K562 (cell line): ENCODE measurements around the gene STX18. TPM values are rescaled to one million over a fixed set of nuclear protein-coding genes. Genes with fewer than 3 reads are reported as not detected.

Source experiments
- ATAC-seq: fragments of 200-7000 bp; cut with Tn5 transposase; 3 replicates; pipeline ENCODE4 v1.9.1; 2020; ENCODE audit warnings: moderate library complexity
- BruUV-seq: library from RNA; stranded (reverse); fragments of 400-500 nt; replicated peaks from 2 replicates; lab custom pipeline; 2021; lab: Mats Ljungman, UMichigan
- CTCF ChIA-PET: fragments of 300-600 bp; formaldehyde crosslinking; extraction: SDS; loops from one replicate; lab custom pipeline; 2021; ENCODE audit warnings: low intra/inter-chr PET ratio; lab: Yijun Ruan, JAX
- POLR2A ChIA-PET: fragments of 300-600, 350-650 bp; sonication (Branson Sonifier 250); formaldehyde crosslinking; extraction: SDS; loops from one replicate; lab custom pipeline; 2021; ENCODE audit warnings: antibody characterized with exemption, inconsistent platforms; lab: Yijun Ruan, JAX
- DNase-seq, 4 experiments: peaks; one replicate each; pipeline versions ENCODE4 v3.0.0 to v3.0.0-alpha.2; 2011 to 2018; ENCODE audit warnings: low spot score in 3 of 4, mixed read lengths in 3 of 4; ENCODE audit errors: extremely low read depth in 1 of 4
- FAIRE-seq: peaks from 2 replicates; lab custom pipeline; 2011; peaks lifted over from hg19 to GRCh38; lab: Jason Lieb, UNC
- H2AFZ ChIP-seq: 2 replicates; pipeline ENCODE4 v1.6.0; 2011; ENCODE audit warnings: low read depth, low read length, control low read depth, inconsistent platforms
- H3K27ac ChIP-seq: fragments of 200-600 bp; 3 replicates; pipeline ENCODE4 v1.8.0; 2011; ENCODE audit warnings: low read depth, mild to moderate bottlenecking, control low read depth, inconsistent platforms, low read length, moderate library complexity, mixed read lengths; ENCODE audit errors: extremely low read depth
- H3K27me3 ChIP-seq, 2 experiments: fragments of 300-600 bp in 1 of 2; 2 replicates in 1 of 2; 3 replicates in 1 of 2; pipeline versions ENCODE4 v1.6.0 to v1.8.0; 2011; ENCODE audit warnings: inconsistent platforms in 2 of 2, low read length in 2 of 2, mild to moderate bottlenecking in 1 of 2, mixed read lengths in 1 of 2, moderate library complexity in 1 of 2; ENCODE audit not compliant: control insufficient read depth in 2 of 2, insufficient read depth in 2 of 2
- H3K36me3 ChIP-seq: fragments of 300-600 bp; 3 replicates; pipeline ENCODE4 v1.8.0; 2011; ENCODE audit warnings: mild to moderate bottlenecking, low read length, inconsistent platforms; ENCODE audit not compliant: control insufficient read depth, insufficient read depth
- H3K4me1 ChIP-seq, 2 experiments: fragments of 200-600 bp in 1 of 2; replicated peaks in 1 of 2; 2 replicates in 1 of 2; 3 replicates in 1 of 2; pipeline versions ENCODE4 v1.5.1 to v1.8.0; 2011; ENCODE audit warnings: inconsistent platforms in 2 of 2, low read length in 2 of 2, mild to moderate bottlenecking in 1 of 2, mixed read lengths in 1 of 2, moderate library complexity in 1 of 2; ENCODE audit not compliant: control insufficient read depth in 2 of 2, insufficient read depth in 2 of 2
- H3K4me2 ChIP-seq: 2 replicates; pipeline ENCODE4 v1.6.1; 2011; ENCODE audit warnings: low read length, control low read depth, inconsistent platforms, mixed read lengths; ENCODE audit not compliant: insufficient read depth
- H3K4me3 ChIP-seq: fragments of 200-600 bp; sonication (generic), shearing (Covaris generic); 2 replicates; pipeline ENCODE4 v1.5.1; 2016; ENCODE audit warnings: control low read depth, inconsistent platforms
- H3K79me2 ChIP-seq: fragments of 200-600 bp; 3 replicates; pipeline ENCODE4 v1.8.0; 2011; ENCODE audit warnings: low read length, inconsistent platforms; ENCODE audit not compliant: control insufficient read depth, insufficient read depth
- H3K9ac ChIP-seq, 2 experiments: 2 replicates each; pipeline versions ENCODE4 v1.6.0 to v1.6.1; 2011; ENCODE audit warnings: low read depth in 2 of 2, low read length in 2 of 2, control low read depth in 1 of 2, inconsistent platforms in 1 of 2, mild to moderate bottlenecking in 1 of 2, mixed read lengths in 1 of 2; ENCODE audit not compliant: insufficient read depth in 1 of 2
- H3K9me1 ChIP-seq: one replicate; pipeline ENCODE4 v1.6.0; 2011; ENCODE audit warnings: inconsistent platforms, mild to moderate bottlenecking, low read length, moderate library complexity; ENCODE audit not compliant: control insufficient read depth, insufficient read depth
- H3K9me3 ChIP-seq: replicated peaks from 2 replicates; pipeline ENCODE4 v1.5.1; 2011; ENCODE audit warnings: low read depth, low read length, inconsistent platforms; ENCODE audit not compliant: control insufficient read depth, insufficient read depth
- H4K20me1 ChIP-seq: replicated peaks from 2 replicates; pipeline ENCODE4 v1.6.1; 2011; ENCODE audit warnings: low read length, inconsistent platforms, mixed read lengths; ENCODE audit not compliant: control insufficient read depth, insufficient read depth
- BRCA1 ChIP-seq, 2 experiments: fragments of 450-650 bp in 1 of 2; sonication (generic) in 1 of 2; formaldehyde crosslinking in 1 of 2; IDR thresholded peaks; 2 replicates each; pipeline versions ENCODE4 v1.5.0 to v1.6.1; 2017 to 2020; ENCODE audit warnings: mild to moderate bottlenecking in 1 of 2, missing genetic modification reagents in 1 of 2
- CBX8 ChIP-seq: fragments of 200-600 bp; sonication (generic); IDR thresholded peaks from 2 replicates; pipeline ENCODE4 v1.6.1; 2012; ENCODE audit warnings: borderline replicate concordance, mixed run types, low read depth, mild to moderate bottlenecking, moderate library complexity, mixed read lengths, low read length, control low read depth, inconsistent platforms; ENCODE audit not compliant: poor library complexity, severe bottlenecking; ENCODE audit errors: extremely low read depth
- COPS2 ChIP-seq: fragments of 450-650 bp; conservative IDR thresholded peaks from 2 replicates; pipeline ENCODE4 v1.6.1; 2016; ENCODE audit warnings: mild to moderate bottlenecking, moderate library complexity
- FOXO4 ChIP-seq: fragments of 450-650 bp; formaldehyde crosslinking; IDR thresholded peaks from 2 replicates; pipeline ENCODE4 v1.4.0; 2020; ENCODE audit warnings: mild to moderate bottlenecking, moderate library complexity
- GATAD2B ChIP-seq: fragments of 450-650 bp; IDR thresholded peaks from 2 replicates; pipeline ENCODE4 v1.6.1; 2017; ENCODE audit warnings: mild to moderate bottlenecking, borderline replicate concordance
- MLLT1 ChIP-seq, 2 experiments: fragments of 450-650 bp; IDR thresholded peaks; 2 replicates each; pipeline ENCODE4 v1.6.1; 2016
- PML ChIP-seq: IDR thresholded peaks from 2 replicates; pipeline ENCODE4 v1.6.1; 2012; ENCODE audit warnings: low read length, inconsistent platforms
- POLR2B ChIP-seq: fragments of 450-650 bp; IDR thresholded peaks from 2 replicates; pipeline ENCODE4 v1.6.1; 2018; ENCODE audit warnings: low read depth; ENCODE audit not compliant: partially characterized antibody
- THAP7 ChIP-seq: fragments of 250-450 bp; sonication (Bioruptor Pico); IDR thresholded peaks from 2 replicates; pipeline ENCODE4 v1.5.0; 2021
- WGBS: fragments of 100-300 bp; shearing (Covaris generic); methylation state at CpG from one replicate; pipeline ENCODE4 v1.1.6; 2016; ENCODE audit warnings: low coverage, mixed read lengths; ENCODE audit not compliant: insufficient coverage; ENCODE audit errors: missing lambda C conversion rate; 5-methylcytosine and 5-hydroxymethylcytosine counted together
- in situ Hi-C: fragments of 300-500 bp; cut with MboI; formaldehyde crosslinking; loops from 4 replicates; pipeline ENCODE4 v1.15.0; 2018; ENCODE audit warnings: inconsistent platforms, mixed read lengths
- intact Hi-C: fragments of 100-400 bp; cut with micrococcal nuclease; formaldehyde crosslinking; loops from 2 replicates; pipeline ENCODE4 v1.14.2; 2022
- polyA plus RNA-seq, 8 experiments: library from polyadenylated mRNA; depleted of rRNA in 4 of 8; stranded (reverse) in 5 of 8; unstranded in 3 of 8; fragments of >200 nt; fragmentation: Nextera tagmentation in 2 of 8; fragmentation: Illumina TruSeq in 1 of 8; extraction: Ambion mirVana in 2 of 8; extraction: Trizol in 1 of 8; gene quantifications; 2 replicates each; pipeline versions ENCODE4 v1.2.1 to v1.2.3, GENCODE V29; 2011 to 2014; ENCODE audit warnings: inconsistent platforms in 1 of 8, missing spikeins in 1 of 8
- total RNA-seq, 7 experiments: library from RNA; depleted of rRNA in 6 of 7; stranded (reverse); fragments of >200 nt in 6 of 7; fragmentation: Illumina TruSeq in 2 of 7; extraction: Trizol in 2 of 7; gene quantifications; 2 replicates each; pipeline versions ENCODE4 v1.2.1 to v1.2.3, GENCODE V29; 2011 to 2021; ENCODE audit warnings: low replicate concordance in 1 of 7

The STX18 gene
- total and polyA plus RNA-seq, 9 of the 15 experiments (the other 6 are each of a cell fraction or from before 2014, with no cell fraction given): 6.2 to 41.7 (median 22.7) TPM

DNA sequence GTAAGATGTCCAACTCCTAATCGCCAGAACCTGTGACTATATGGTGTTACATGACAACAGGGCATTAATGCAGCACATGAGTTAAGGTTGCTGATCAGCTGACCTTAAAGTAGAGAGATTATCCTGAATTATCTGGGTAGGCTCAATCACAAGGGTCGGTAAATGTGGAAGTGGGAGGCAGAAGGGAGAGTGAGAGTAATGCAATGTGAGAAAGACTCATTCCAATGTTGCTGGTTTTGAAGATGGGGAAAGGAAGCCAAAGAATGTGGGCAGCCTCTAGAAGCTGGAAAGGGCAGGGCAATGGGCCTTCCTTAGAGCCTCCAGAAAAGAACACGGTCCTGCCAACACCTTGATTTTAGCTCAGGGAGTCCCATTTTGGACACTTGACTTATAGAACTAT lies 67.4 kb downstream of the STX18 start:
- CTCF ChIA-PET: no interaction called here
- ATAC-seq: no peak
- Histone ChIP-seq H3K27ac (no peak overlapping the region), H3K36me3 (peaks cover 17% of the 10 kb centered on the region; the same call in 2 of the 3 replicates), H3K9ac (no peak overlapping the region), H2AFZ (no peak overlapping the region), H3K4me2 (no peak overlapping the region), H3K9me1 (no peaks in the 10 kb centered on the region), H4K20me1 (peaks cover 19% of the 10 kb centered on the region), H3K27me3 (no peaks in the 10 kb centered on the region), H3K79me2 (no peaks in the 10 kb centered on the region), H3K4me1 (no peaks in the 10 kb centered on the region), H3K4me3 (no peak overlapping the region), H3K9me3 (no peaks in the 10 kb centered on the region)
- intact Hi-C loops (no loop called here), in situ Hi-C loops (no loop called here)
- no peak for FAIRE-seq
- no TSS peak for BruUV-seq
- WGBS: 29% methylated on average over 3 of the region's 3 CpGs
- no peak for DNase-seq
- POLR2A ChIA-PET: interaction anchor here (0.9 kb wide), 1 partner anchor 9 kb away, joined by 4 read pairs; no protein-coding TSS in a partner anchor
- TF ChIP-seq BRCA1 (IDR thresholded peaks at IDR 0.05): no peak
- no peak for TF ChIP-seq BRCA1 (CRISPR knock-in tag; IDR thresholded peaks at IDR 0.05)
- no peak for TF ChIP-seq PML
- TF ChIP-seq GATAD2B: no peak
- no peak for TF ChIP-seq COPS2
- TF ChIP-seq MLLT1 (IDR thresholded peaks at IDR 0.05): no peak
- TF ChIP-seq POLR2B: no peak
- TF ChIP-seq CBX8: no peak
- TF ChIP-seq THAP7 (CRISPR knock-in tag): no peak
- no peak for TF ChIP-seq FOXO4
